ENCODE data around the gene PAIP1.
"Not testable (repeated sequence)": the region's sequence is repeated elsewhere in the genome, so short reads cannot be mapped to it uniquely, and the experiment has no call there.

Gene PAIP1

DNA sequence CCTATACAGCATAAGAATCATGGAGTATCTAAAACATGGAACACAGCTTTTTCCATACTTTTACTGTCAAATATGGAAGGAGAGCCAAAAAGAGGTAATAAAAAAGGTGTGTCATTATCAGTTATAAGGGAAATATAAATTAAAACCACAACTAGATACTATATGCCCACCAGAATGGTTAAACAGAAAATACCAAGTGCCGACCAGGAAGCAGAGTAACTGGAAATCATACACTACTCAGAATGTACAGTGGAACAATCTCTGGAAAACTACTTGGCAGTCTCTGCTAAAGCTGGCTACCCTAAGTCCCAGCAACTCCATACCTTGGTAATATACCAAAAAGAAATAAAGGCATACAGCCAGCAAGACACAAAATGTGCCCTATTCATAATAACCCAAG, 2.4 kb downstream of the PAIP1 start:
- H3K4me1 ChIP-seq (ENCODE audit: low read length), result peaks cover 13% of the 10 kb centered on the region
- no peaks in the 10 kb centered on the region for H3K9me3 ChIP-seq (replicated peaks; ENCODE audit: insufficient read depth, low read length)
- H3K9ac ChIP-seq (ENCODE audit: low read length), result no peak overlapping the region
- H2AFZ ChIP-seq (ENCODE audit: low read length), result no peak overlapping the region
- H4K20me1 ChIP-seq (ENCODE audit: insufficient read depth, low read length), result no peaks in the 10 kb centered on the region
- H3K4me3 ChIP-seq (ENCODE audit: low read length), result no peak overlapping the region
- peaks cover 9% of the 10 kb centered on the region; the same call in 1 of the 2 replicates for H3F3A ChIP-seq (ENCODE audit: insufficient read depth, low read length)
- H3K9me2 ChIP-seq (replicated peaks; ENCODE audit: insufficient read depth, low read length), result no peaks in the 10 kb centered on the region
- peaks cover 66% of the 10 kb centered on the region for H3K79me2 ChIP-seq (ENCODE audit: low read length)
- H3K4me2 ChIP-seq (ENCODE audit: low read depth, low read length), result peak overlapping the region; percentile 75; the same call in 1 of the 2 replicates
- no peak overlapping the region for H3K27ac ChIP-seq (ENCODE audit: low read length)
- TF ChIP-seq, protein P1, sequence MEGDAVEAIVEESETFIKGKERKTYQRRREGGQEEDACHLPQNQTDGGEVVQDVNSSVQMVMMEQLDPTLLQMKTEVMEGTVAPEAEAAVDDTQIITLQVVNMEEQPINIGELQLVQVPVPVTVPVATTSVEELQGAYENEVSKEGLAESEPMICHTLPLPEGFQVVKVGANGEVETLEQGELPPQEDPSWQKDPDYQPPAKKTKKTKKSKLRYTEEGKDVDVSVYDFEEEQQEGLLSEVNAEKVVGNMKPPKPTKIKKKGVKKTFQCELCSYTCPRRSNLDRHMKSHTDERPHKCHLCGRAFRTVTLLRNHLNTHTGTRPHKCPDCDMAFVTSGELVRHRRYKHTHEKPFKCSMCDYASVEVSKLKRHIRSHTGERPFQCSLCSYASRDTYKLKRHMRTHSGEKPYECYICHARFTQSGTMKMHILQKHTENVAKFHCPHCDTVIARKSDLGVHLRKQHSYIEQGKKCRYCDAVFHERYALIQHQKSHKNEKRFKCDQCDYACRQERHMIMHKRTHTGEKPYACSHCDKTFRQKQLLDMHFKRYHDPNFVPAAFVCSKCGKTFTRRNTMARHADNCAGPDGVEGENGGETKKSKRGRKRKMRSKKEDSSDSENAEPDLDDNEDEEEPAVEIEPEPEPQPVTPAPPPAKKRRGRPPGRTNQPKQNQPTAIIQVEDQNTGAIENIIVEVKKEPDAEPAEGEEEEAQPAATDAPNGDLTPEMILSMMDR (IDR thresholded peaks at IDR 0.05; ENCODE audit: low read length), result no peak
- TF ChIP-seq EZH2phosphoT487 (IDR thresholded peaks at IDR 0.05; ENCODE audit: low read length) (no peak), EZH2 (optimal IDR thresholded peaks at IDR 0.05; ENCODE audit: low read depth, low read length) (no peak)
- DNase-seq, result no peak
- H3K36me3 ChIP-seq (replicated peaks; ENCODE audit: insufficient read depth, low read length), result no peaks in the 10 kb centered on the region
- H3K27me3 ChIP-seq (replicated peaks; ENCODE audit: insufficient read depth, low read length), result no peaks in the 10 kb centered on the region

DNA sequence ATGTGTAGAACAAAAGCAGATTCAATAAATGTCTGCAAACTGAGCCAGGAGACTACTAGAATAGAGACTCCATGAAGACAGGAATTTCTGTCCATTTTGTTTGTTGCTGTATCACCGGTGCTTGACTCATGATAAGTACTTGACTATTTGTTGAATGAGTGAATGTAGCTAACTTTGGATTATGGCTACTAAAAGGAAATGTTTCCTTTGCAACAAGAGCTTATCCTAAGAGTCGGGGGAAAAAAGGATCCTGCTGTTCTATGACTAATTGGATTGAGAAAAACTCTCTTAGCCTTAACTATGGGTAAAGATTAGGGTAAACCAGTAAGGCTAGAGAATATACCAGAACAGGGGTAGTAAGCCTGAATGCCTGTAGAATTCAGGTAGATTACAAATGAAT, 3.5 kb downstream of the PAIP1 start:
- Histone ChIP-seq H3K4me2 (ENCODE audit: low read depth, low read length) (no peak overlapping the region), H3K79me2 (ENCODE audit: low read length) (peaks cover 70% of the 10 kb centered on the region)

DNA sequence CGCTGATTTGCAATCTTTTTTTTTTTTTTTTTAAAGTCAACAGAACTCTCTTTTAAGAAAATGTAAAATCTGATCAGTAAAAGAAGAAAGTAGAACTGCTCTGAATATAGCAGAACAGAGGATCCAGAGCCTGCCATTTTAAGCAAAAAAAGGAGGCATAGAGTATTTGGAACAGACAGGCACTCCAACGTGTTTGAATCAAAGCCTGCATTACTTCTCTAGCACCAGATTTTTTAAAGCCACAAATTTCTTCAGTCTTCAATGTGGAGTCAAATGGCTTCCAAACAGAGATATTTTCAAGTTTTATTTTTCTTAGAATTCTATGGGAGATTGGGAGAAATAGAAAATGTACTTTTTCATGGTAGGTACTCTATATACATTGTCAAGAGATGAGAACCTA, 5.1 kb downstream of the PAIP1 start:
- Histone ChIP-seq H3K27me3 (replicated peaks; ENCODE audit: insufficient read depth, low read length) (no peaks in the 10 kb centered on the region), H3F3A (ENCODE audit: insufficient read depth, low read length) (peaks cover 9% of the 10 kb centered on the region; the same call in 1 of the 2 replicates), H3K4me2 (ENCODE audit: low read depth, low read length) (no peak overlapping the region), H4K20me1 (ENCODE audit: insufficient read depth, low read length) (no peaks in the 10 kb centered on the region), H3K4me3 (ENCODE audit: low read length) (no peak overlapping the region), H3K4me1 (ENCODE audit: low read length) (peaks cover 13% of the 10 kb centered on the region), H3K79me2 (ENCODE audit: low read length) (peaks cover 72% of the 10 kb centered on the region), H3K36me3 (replicated peaks; ENCODE audit: insufficient read depth, low read length) (no peaks in the 10 kb centered on the region; the same call in 1 of the 2 replicates), H2AFZ (ENCODE audit: low read length) (no peak overlapping the region), H3K9me2 (replicated peaks; ENCODE audit: insufficient read depth, low read length) (no peaks in the 10 kb centered on the region), H3K9me3 (replicated peaks; ENCODE audit: insufficient read depth, low read length) (no peaks in the 10 kb centered on the region), H3K9ac (ENCODE audit: low read length) (no peak overlapping the region), H3K27ac (ENCODE audit: low read length) (no peak overlapping the region)
- no peak for TF ChIP-seq EZH2 (optimal IDR thresholded peaks at IDR 0.05; ENCODE audit: low read depth, low read length)
- no peak for TF ChIP-seq EZH2phosphoT487 (IDR thresholded peaks at IDR 0.05; ENCODE audit: low read length)
- TF ChIP-seq, protein P1 (IDR thresholded peaks at IDR 0.05; ENCODE audit: low read length), result no peak
- DNase-seq, result no peak

More for the DNA sequence above, 3.5 kb downstream of the PAIP1 start:
- peaks cover 13% of the 10 kb centered on the region for H3K4me1 ChIP-seq (ENCODE audit: low read length)
- H3K27me3 ChIP-seq (replicated peaks; ENCODE audit: insufficient read depth, low read length), result no peaks in the 10 kb centered on the region
- H3K4me3 ChIP-seq (ENCODE audit: low read length), result no peak overlapping the region
- no peak for DNase-seq
- H3K27ac ChIP-seq (ENCODE audit: low read length), result no peak overlapping the region
- no peaks in the 10 kb centered on the region for H4K20me1 ChIP-seq (ENCODE audit: insufficient read depth, low read length)
- peaks cover 9% of the 10 kb centered on the region; the same call in 1 of the 2 replicates for H3F3A ChIP-seq (ENCODE audit: insufficient read depth, low read length)
- no peaks in the 10 kb centered on the region for H3K9me2 ChIP-seq (replicated peaks; ENCODE audit: insufficient read depth, low read length)
- no peak for TF ChIP-seq EZH2 (optimal IDR thresholded peaks at IDR 0.05; ENCODE audit: low read depth, low read length)
- TF ChIP-seq EZH2phosphoT487 (IDR thresholded peaks at IDR 0.05; ENCODE audit: low read length), result no peak
- TF ChIP-seq, protein P1 (IDR thresholded peaks at IDR 0.05; ENCODE audit: low read length), result no peak
- no peaks in the 10 kb centered on the region for H3K9me3 ChIP-seq (replicated peaks; ENCODE audit: insufficient read depth, low read length)
- no peak overlapping the region for H2AFZ ChIP-seq (ENCODE audit: low read length)
- no peak overlapping the region for H3K9ac ChIP-seq (ENCODE audit: low read length)
- no peaks in the 10 kb centered on the region for H3K36me3 ChIP-seq (replicated peaks; ENCODE audit: insufficient read depth, low read length)

DNA sequence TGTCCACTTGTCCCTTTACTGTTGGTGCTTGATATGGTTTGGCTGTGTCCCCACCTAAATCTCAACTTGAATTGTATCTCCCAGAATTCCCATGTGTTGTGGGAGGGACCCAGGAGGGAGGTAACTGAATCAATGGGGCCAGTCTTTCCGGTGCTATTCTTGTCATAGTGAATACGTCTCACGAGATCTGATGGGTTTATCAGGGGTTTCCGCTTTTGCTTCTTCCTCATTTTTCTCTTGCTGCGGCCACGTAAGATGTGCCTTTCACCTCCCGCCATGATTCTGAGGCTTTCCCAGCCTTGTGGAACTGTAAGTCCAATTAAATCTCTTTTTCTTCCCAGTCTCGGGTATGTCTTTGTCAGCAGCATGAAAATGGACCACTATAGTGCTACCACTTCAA, 7.6 kb downstream of the PAIP1 start:
- H3K27ac ChIP-seq (ENCODE audit: low read length); H4K20me1 ChIP-seq (ENCODE audit: insufficient read depth, low read length); H3K9me2 ChIP-seq (replicated peaks; ENCODE audit: insufficient read depth, low read length); H3K9me3 ChIP-seq (replicated peaks; ENCODE audit: insufficient read depth, low read length); H3K4me2 ChIP-seq (ENCODE audit: low read depth, low read length); DNase-seq; H3K4me1 ChIP-seq (ENCODE audit: low read length); H2AFZ ChIP-seq (ENCODE audit: low read length); H3K36me3 ChIP-seq (replicated peaks; ENCODE audit: insufficient read depth, low read length); H3K27me3 ChIP-seq (replicated peaks; ENCODE audit: insufficient read depth, low read length); H3K9ac ChIP-seq (ENCODE audit: low read length); H3F3A ChIP-seq (ENCODE audit: insufficient read depth, low read length); H3K4me3 ChIP-seq (ENCODE audit: low read length): not testable (repeated sequence)
- peaks cover 53% of the 10 kb centered on the region for H3K79me2 ChIP-seq (ENCODE audit: low read length)
